ENCODE data around the gene RHOV.
A peak's percentile ranks its signal among the peaks of the same experiment; 100 is the strongest.

The RHOV gene

GRCh38 chr15:40914013-40914412 lies 40.0 kb upstream of the RHOV start:
- Histone ChIP-seq H3K4me3 (ENCODE audit: low read depth, low read length) (no peak overlapping the region), H3K27me3 (ENCODE audit: insufficient read depth, low read length) (no peaks in the 10 kb centered on the region), H3K27ac (ENCODE audit: low read depth, low read length) (no peak overlapping the region), H3K4me1 (ENCODE audit: control insufficient read depth, insufficient read depth, low read length, unreplicated experiment) (peaks cover 12% of the 10 kb centered on the region), H3K36me3 (ENCODE audit: insufficient read depth, low read length) (no peaks in the 10 kb centered on the region), H3K79me2 (ENCODE audit: control insufficient read depth, insufficient read depth, low read length, unreplicated experiment) (no peaks in the 10 kb centered on the region), H2AFZ (ENCODE audit: low read length, unreplicated experiment) (no peak overlapping the region)

- Histone ChIP-seq H3K4me3 (ENCODE audit: low read depth, low read length) (no peak overlapping the region), H2AFZ (ENCODE audit: low read length, unreplicated experiment) (no peak overlapping the region), H3K79me2 (ENCODE audit: control insufficient read depth, insufficient read depth, low read length, unreplicated experiment) (no peaks in the 10 kb centered on the region), H3K36me3 (ENCODE audit: insufficient read depth, low read length) (no peaks in the 10 kb centered on the region), H3K27me3 (ENCODE audit: insufficient read depth, low read length) (no peaks in the 10 kb centered on the region), H3K27ac (ENCODE audit: low read depth, low read length) (no peak overlapping the region), H3K4me1 (ENCODE audit: control insufficient read depth, insufficient read depth, low read length, unreplicated experiment) (peaks cover 13% of the 10 kb centered on the region)
Measured at GRCh38 chr15:40912478-40912877, 38.4 kb upstream of the RHOV start.

DNA sequence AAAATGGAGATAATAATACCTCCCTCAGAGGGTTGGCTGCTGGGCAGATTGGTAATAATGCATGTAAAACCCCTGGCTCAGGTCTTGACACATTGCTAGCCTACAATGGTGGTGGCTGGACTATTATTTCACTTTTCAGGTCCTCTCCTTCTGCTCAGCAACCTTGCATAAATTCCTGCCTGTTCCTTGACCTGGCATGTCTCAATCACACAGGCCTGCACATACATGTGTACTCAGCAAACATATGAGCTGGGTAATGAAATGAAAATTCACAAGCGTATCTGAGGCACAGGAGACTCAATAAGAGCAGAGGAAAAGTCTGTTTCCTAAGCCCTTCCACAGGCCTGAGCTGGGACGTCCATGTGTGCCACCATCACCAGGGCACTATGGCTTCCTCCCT lies 37.7 kb upstream of the RHOV start:
- H3K27ac ChIP-seq (ENCODE audit: low read depth, low read length): no peak overlapping the region
- H2AFZ ChIP-seq (ENCODE audit: low read length, unreplicated experiment): no peak overlapping the region
- H3K79me2 ChIP-seq (ENCODE audit: control insufficient read depth, insufficient read depth, low read length, unreplicated experiment): no peaks in the 10 kb centered on the region
- H3K4me1 ChIP-seq (ENCODE audit: control insufficient read depth, insufficient read depth, low read length, unreplicated experiment): peaks cover 21% of the 10 kb centered on the region
- no peak overlapping the region for H3K4me3 ChIP-seq (ENCODE audit: low read depth, low read length)
- H3K36me3 ChIP-seq (ENCODE audit: insufficient read depth, low read length): no peaks in the 10 kb centered on the region
- H3K27me3 ChIP-seq (ENCODE audit: insufficient read depth, low read length): no peaks in the 10 kb centered on the region

DNA sequence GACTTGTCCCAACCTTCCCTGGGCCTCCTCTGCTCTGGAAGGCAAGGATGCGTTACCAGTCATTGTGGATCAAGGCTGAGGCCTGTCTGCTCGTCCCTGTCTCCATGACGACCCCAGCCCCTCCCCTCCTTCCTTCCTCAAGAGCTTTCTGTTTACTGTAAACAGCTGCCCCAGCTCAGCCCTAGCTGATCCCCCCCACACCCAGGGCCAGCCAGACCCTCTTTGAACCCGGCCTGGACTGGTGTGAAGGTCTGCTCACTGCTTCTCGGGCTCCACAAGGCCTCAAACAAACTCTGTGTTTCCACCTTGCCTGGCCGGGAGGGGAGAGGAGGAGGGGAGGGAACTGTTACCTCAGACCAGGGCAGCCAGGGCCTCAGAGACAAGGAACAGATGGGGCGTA lies 37.1 kb upstream of the RHOV start:
- Histone ChIP-seq H2AFZ (ENCODE audit: low read length, unreplicated experiment) (no peak overlapping the region), H3K27ac (ENCODE audit: low read depth, low read length) (no peak overlapping the region), H3K4me3 (ENCODE audit: low read depth, low read length) (no peak overlapping the region), H3K36me3 (ENCODE audit: insufficient read depth, low read length) (no peaks in the 10 kb centered on the region), H3K79me2 (ENCODE audit: control insufficient read depth, insufficient read depth, low read length, unreplicated experiment) (no peaks in the 10 kb centered on the region), H3K4me1 (ENCODE audit: control insufficient read depth, insufficient read depth, low read length, unreplicated experiment) (peaks cover 25% of the 10 kb centered on the region), H3K27me3 (ENCODE audit: insufficient read depth, low read length) (no peaks in the 10 kb centered on the region)

GRCh38 chr15:40909662-40910630 lies 35.9 kb upstream of the RHOV start:
- no peak overlapping the region for H3K27ac ChIP-seq (ENCODE audit: low read depth, low read length)
- no peaks in the 10 kb centered on the region for H3K79me2 ChIP-seq (ENCODE audit: control insufficient read depth, insufficient read depth, low read length, unreplicated experiment)
- H3K27me3 ChIP-seq (ENCODE audit: insufficient read depth, low read length): no peaks in the 10 kb centered on the region
- H3K4me1 ChIP-seq (ENCODE audit: control insufficient read depth, insufficient read depth, low read length, unreplicated experiment): peaks cover 32% of the 10 kb centered on the region
- no peak overlapping the region for H2AFZ ChIP-seq (ENCODE audit: low read length, unreplicated experiment)
- no peak overlapping the region for H3K4me3 ChIP-seq (ENCODE audit: low read depth, low read length)
- no peaks in the 10 kb centered on the region for H3K36me3 ChIP-seq (ENCODE audit: insufficient read depth, low read length)

GRCh38 chr15:40908095-40908494 lies 34.1 kb upstream of the RHOV start:
- Histone ChIP-seq H3K27ac (ENCODE audit: low read depth, low read length) (no peak overlapping the region), H3K36me3 (ENCODE audit: insufficient read depth, low read length) (peaks cover 10% of the 10 kb centered on the region; the same call in 1 of the 2 replicates), H3K79me2 (ENCODE audit: control insufficient read depth, insufficient read depth, low read length, unreplicated experiment) (no peaks in the 10 kb centered on the region), H3K27me3 (ENCODE audit: insufficient read depth, low read length) (no peaks in the 10 kb centered on the region), H2AFZ (ENCODE audit: low read length, unreplicated experiment) (no peak overlapping the region), H3K4me1 (ENCODE audit: control insufficient read depth, insufficient read depth, low read length, unreplicated experiment) (peaks cover 32% of the 10 kb centered on the region), H3K4me3 (ENCODE audit: low read depth, low read length) (no peak overlapping the region)

- Histone ChIP-seq H3K79me2 (ENCODE audit: control insufficient read depth, insufficient read depth, low read length, unreplicated experiment) (no peaks in the 10 kb centered on the region), H3K27me3 (ENCODE audit: insufficient read depth, low read length) (no peaks in the 10 kb centered on the region), H3K36me3 (ENCODE audit: insufficient read depth, low read length) (peaks cover 10% of the 10 kb centered on the region; the same call in 1 of the 2 replicates), H3K4me1 (ENCODE audit: control insufficient read depth, insufficient read depth, low read length, unreplicated experiment) (peaks cover 40% of the 10 kb centered on the region), H3K4me3 (ENCODE audit: low read depth, low read length) (peak overlapping the region; percentile 70), H3K27ac (ENCODE audit: low read depth, low read length) (peak overlapping the region; percentile 73), H2AFZ (ENCODE audit: low read length, unreplicated experiment) (no peak overlapping the region)
Measured at GRCh38 chr15:40906991-40907802, 33.2 kb upstream of the RHOV start.

GRCh38 chr15:40906091-40906990 lies 32.3 kb upstream of the RHOV start:
- Histone ChIP-seq H3K27ac (ENCODE audit: low read depth, low read length) (peak overlapping the region; percentile 73), H3K79me2 (ENCODE audit: control insufficient read depth, insufficient read depth, low read length, unreplicated experiment) (peaks cover 2% of the 10 kb centered on the region)

DNA sequence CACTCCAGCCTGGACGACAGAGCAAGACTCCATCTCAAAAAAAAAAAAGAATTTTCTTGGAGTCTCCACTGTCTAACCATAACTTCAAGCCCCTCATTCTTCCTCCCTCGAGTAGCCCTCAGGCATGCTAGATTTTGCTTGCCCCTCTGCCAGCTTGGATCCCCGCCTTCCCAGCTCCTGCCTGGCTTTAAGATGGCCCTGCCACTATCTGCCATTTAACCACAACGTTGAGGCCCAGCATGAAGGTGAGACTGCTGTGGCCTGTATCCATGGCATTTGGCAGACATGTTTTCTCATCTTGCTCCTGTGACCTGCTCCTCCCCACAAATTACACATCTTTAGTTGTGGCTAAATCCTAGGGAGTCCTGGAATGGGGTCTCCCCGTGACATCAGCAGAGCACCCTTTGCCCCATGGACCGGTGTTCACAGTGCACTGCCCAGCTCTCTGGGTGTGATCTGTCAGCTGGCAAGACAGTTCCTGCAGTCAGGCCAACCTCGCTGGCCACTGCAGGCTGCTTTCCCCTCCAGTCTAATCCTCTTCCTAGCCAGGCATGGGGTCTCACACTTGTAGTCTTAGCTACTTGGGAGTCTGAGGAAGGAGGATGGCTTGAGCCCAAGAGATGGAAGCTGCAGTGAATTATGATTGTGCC lies 30.6 kb upstream of the RHOV start:
- Histone ChIP-seq H3K27me3 (ENCODE audit: insufficient read depth, low read length) (no peaks in the 10 kb centered on the region), H3K79me2 (ENCODE audit: control insufficient read depth, insufficient read depth, low read length, unreplicated experiment) (peaks cover 15% of the 10 kb centered on the region), H3K36me3 (ENCODE audit: insufficient read depth, low read length) (peaks cover 10% of the 10 kb centered on the region; the same call in 1 of the 2 replicates), H2AFZ (ENCODE audit: low read length, unreplicated experiment) (no peak overlapping the region), H3K27ac (ENCODE audit: low read depth, low read length) (no peak overlapping the region), H3K4me3 (ENCODE audit: low read depth, low read length) (no peak overlapping the region), H3K4me1 (ENCODE audit: control insufficient read depth, insufficient read depth, low read length, unreplicated experiment) (peaks cover 31% of the 10 kb centered on the region)

More at GRCh38 chr15:40906091-40906990, 32.3 kb upstream of the RHOV start:
- H3K36me3 ChIP-seq (ENCODE audit: insufficient read depth, low read length): peaks cover 10% of the 10 kb centered on the region; the same call in 1 of the 2 replicates
- peak overlapping the region; percentile 70 for H3K4me3 ChIP-seq (ENCODE audit: low read depth, low read length)
- H3K4me1 ChIP-seq (ENCODE audit: control insufficient read depth, insufficient read depth, low read length, unreplicated experiment): peaks cover 40% of the 10 kb centered on the region
- no peaks in the 10 kb centered on the region for H3K27me3 ChIP-seq (ENCODE audit: insufficient read depth, low read length)
- H2AFZ ChIP-seq (ENCODE audit: low read length, unreplicated experiment): no peak overlapping the region
